ENCODE data around the gene PTPRT.

PTPRT gene

GRCh38 chr20:42401613-42402012 is 788.1 kb downstream of the PTPRT start:
- no peak overlapping the region for H3K9ac ChIP-seq (ENCODE audit: low read length)
- no peaks in the 10 kb centered on the region for H3K27me3 ChIP-seq (replicated peaks; ENCODE audit: control insufficient read depth, insufficient read depth, low read length)
- H3K9me3 ChIP-seq (ENCODE audit: control insufficient read depth, low read length): peaks cover under 1% of the 10 kb centered on the region
- peaks cover 4% of the 10 kb centered on the region for H3K4me1 ChIP-seq (ENCODE audit: control insufficient read depth, insufficient read depth, low read length)
- H3K4me3 ChIP-seq (ENCODE audit: low read length): no peak overlapping the region
- H3K36me3 ChIP-seq (ENCODE audit: control insufficient read depth, insufficient read depth, low read length, severe bottlenecking): no peaks in the 10 kb centered on the region
- DNase-seq (ENCODE audit: low read depth): no peak

GRCh38 chr20:42399802-42400201 is 789.9 kb downstream of the PTPRT start:
- Histone ChIP-seq H3K36me3 (ENCODE audit: control insufficient read depth, insufficient read depth, low read length, severe bottlenecking) (no peaks in the 10 kb centered on the region), H3K4me3 (ENCODE audit: low read length) (no peak overlapping the region), H3K27me3 (replicated peaks; ENCODE audit: control insufficient read depth, insufficient read depth, low read length) (no peaks in the 10 kb centered on the region), H3K9me3 (ENCODE audit: control insufficient read depth, low read length) (peaks cover 4% of the 10 kb centered on the region), H3K4me1 (ENCODE audit: control insufficient read depth, insufficient read depth, low read length) (peaks cover 4% of the 10 kb centered on the region), H3K9ac (ENCODE audit: low read length) (no peak overlapping the region)
- no peak for DNase-seq (ENCODE audit: low read depth)

GRCh38 chr20:42392442-42392841 is 797.3 kb downstream of the PTPRT start:
- Histone ChIP-seq H3K27me3 (replicated peaks; ENCODE audit: control insufficient read depth, insufficient read depth, low read length) (no peaks in the 10 kb centered on the region), H3K9ac (ENCODE audit: low read length) (no peak overlapping the region), H3K4me3 (ENCODE audit: low read length) (no peak overlapping the region), H3K9me3 (ENCODE audit: control insufficient read depth, low read length) (peaks cover 4% of the 10 kb centered on the region), H3K36me3 (ENCODE audit: control insufficient read depth, insufficient read depth, low read length, severe bottlenecking) (no peaks in the 10 kb centered on the region), H3K4me1 (ENCODE audit: control insufficient read depth, insufficient read depth, low read length) (peaks cover 5% of the 10 kb centered on the region)
- no peak for DNase-seq (ENCODE audit: low read depth)

GRCh38 chr20:42391807-42392206 is 797.9 kb downstream of the PTPRT start:
- peaks cover 5% of the 10 kb centered on the region for H3K4me1 ChIP-seq (ENCODE audit: control insufficient read depth, insufficient read depth, low read length)
- H3K9me3 ChIP-seq (ENCODE audit: control insufficient read depth, low read length): peaks cover 4% of the 10 kb centered on the region
- no peaks in the 10 kb centered on the region for H3K27me3 ChIP-seq (replicated peaks; ENCODE audit: control insufficient read depth, insufficient read depth, low read length)
- H3K4me3 ChIP-seq (ENCODE audit: low read length): peak overlapping the region; percentile 27
- DNase-seq (ENCODE audit: low read depth): no peak
- H3K36me3 ChIP-seq (ENCODE audit: control insufficient read depth, insufficient read depth, low read length, severe bottlenecking): no peaks in the 10 kb centered on the region
- no peak overlapping the region for H3K9ac ChIP-seq (ENCODE audit: low read length)

GRCh38 chr20:42380287-42380686 is 809.4 kb downstream of the PTPRT start:
- Histone ChIP-seq H3K27me3 (replicated peaks; ENCODE audit: control insufficient read depth, insufficient read depth, low read length) (no peaks in the 10 kb centered on the region), H3K4me1 (ENCODE audit: control insufficient read depth, insufficient read depth, low read length) (no peaks in the 10 kb centered on the region), H3K36me3 (ENCODE audit: control insufficient read depth, insufficient read depth, low read length, severe bottlenecking) (no peaks in the 10 kb centered on the region), H3K9ac (ENCODE audit: low read length) (no peak overlapping the region), H3K4me3 (ENCODE audit: low read length) (no peak overlapping the region), H3K9me3 (ENCODE audit: control insufficient read depth, low read length) (peaks cover 2% of the 10 kb centered on the region)
- no peak for DNase-seq (ENCODE audit: low read depth)

GRCh38 chr20:42379385-42379784 is 810.3 kb downstream of the PTPRT start:
- Histone ChIP-seq H3K27me3 (replicated peaks; ENCODE audit: control insufficient read depth, insufficient read depth, low read length) (no peaks in the 10 kb centered on the region), H3K4me3 (ENCODE audit: low read length) (no peak overlapping the region), H3K9ac (ENCODE audit: low read length) (no peak overlapping the region), H3K9me3 (ENCODE audit: control insufficient read depth, low read length) (peaks cover 2% of the 10 kb centered on the region), H3K4me1 (ENCODE audit: control insufficient read depth, insufficient read depth, low read length) (no peaks in the 10 kb centered on the region), H3K36me3 (ENCODE audit: control insufficient read depth, insufficient read depth, low read length, severe bottlenecking) (no peaks in the 10 kb centered on the region)
- DNase-seq (ENCODE audit: low read depth): no peak

GRCh38 chr20:42378826-42379225 is 810.9 kb downstream of the PTPRT start:
- H3K9ac ChIP-seq (ENCODE audit: low read length): no peak overlapping the region
- H3K27me3 ChIP-seq (replicated peaks; ENCODE audit: control insufficient read depth, insufficient read depth, low read length): no peaks in the 10 kb centered on the region
- peaks cover 2% of the 10 kb centered on the region for H3K9me3 ChIP-seq (ENCODE audit: control insufficient read depth, low read length)
- H3K4me3 ChIP-seq (ENCODE audit: low read length): no peak overlapping the region
- H3K4me1 ChIP-seq (ENCODE audit: control insufficient read depth, insufficient read depth, low read length): no peaks in the 10 kb centered on the region
- DNase-seq (ENCODE audit: low read depth): no peak
- no peaks in the 10 kb centered on the region for H3K36me3 ChIP-seq (ENCODE audit: control insufficient read depth, insufficient read depth, low read length, severe bottlenecking)

- no peak overlapping the region for H3K9ac ChIP-seq (ENCODE audit: low read length)
- no peaks in the 10 kb centered on the region for H3K9me3 ChIP-seq (ENCODE audit: control insufficient read depth, low read length)
- H3K36me3 ChIP-seq (ENCODE audit: control insufficient read depth, insufficient read depth, low read length, severe bottlenecking): no peaks in the 10 kb centered on the region
- H3K4me1 ChIP-seq (ENCODE audit: control insufficient read depth, insufficient read depth, low read length): no peaks in the 10 kb centered on the region
- H3K4me3 ChIP-seq (ENCODE audit: low read length): no peak overlapping the region
- DNase-seq (ENCODE audit: low read depth): no peak
- no peaks in the 10 kb centered on the region for H3K27me3 ChIP-seq (replicated peaks; ENCODE audit: control insufficient read depth, insufficient read depth, low read length)
These were observed 813.6 kb downstream of the PTPRT start for GRCh38 chr20:42376131-42376530.

GRCh38 chr20:42373049-42373448 is 816.7 kb downstream of the PTPRT start:
- H3K36me3 ChIP-seq (ENCODE audit: control insufficient read depth, insufficient read depth, low read length, severe bottlenecking): no peaks in the 10 kb centered on the region
- no peaks in the 10 kb centered on the region for H3K4me1 ChIP-seq (ENCODE audit: control insufficient read depth, insufficient read depth, low read length)
- no peak overlapping the region for H3K9ac ChIP-seq (ENCODE audit: low read length)
- no peaks in the 10 kb centered on the region for H3K9me3 ChIP-seq (ENCODE audit: control insufficient read depth, low read length)
- no peak for DNase-seq (ENCODE audit: low read depth)
- H3K4me3 ChIP-seq (ENCODE audit: low read length): no peak overlapping the region
- peaks cover 4% of the 10 kb centered on the region for H3K27me3 ChIP-seq (replicated peaks; ENCODE audit: control insufficient read depth, insufficient read depth, low read length)

GRCh38 chr20:42370075-42370474 is 819.6 kb downstream of the PTPRT start:
- no peaks in the 10 kb centered on the region for H3K9me3 ChIP-seq (ENCODE audit: control insufficient read depth, low read length)
- H3K4me1 ChIP-seq (ENCODE audit: control insufficient read depth, insufficient read depth, low read length): no peaks in the 10 kb centered on the region
- H3K36me3 ChIP-seq (ENCODE audit: control insufficient read depth, insufficient read depth, low read length, severe bottlenecking): no peaks in the 10 kb centered on the region
- no peak overlapping the region for H3K4me3 ChIP-seq (ENCODE audit: low read length)
- peaks cover 4% of the 10 kb centered on the region for H3K27me3 ChIP-seq (replicated peaks; ENCODE audit: control insufficient read depth, insufficient read depth, low read length)
- no peak overlapping the region for H3K9ac ChIP-seq (ENCODE audit: low read length)
- no peak for DNase-seq (ENCODE audit: low read depth)

GRCh38 chr20:42368910-42369309 is 820.8 kb downstream of the PTPRT start:
- H3K4me3 ChIP-seq (ENCODE audit: low read length): no peak overlapping the region
- peaks cover 4% of the 10 kb centered on the region for H3K27me3 ChIP-seq (replicated peaks; ENCODE audit: control insufficient read depth, insufficient read depth, low read length)
- H3K9ac ChIP-seq (ENCODE audit: low read length): no peak overlapping the region
- H3K9me3 ChIP-seq (ENCODE audit: control insufficient read depth, low read length): no peaks in the 10 kb centered on the region
- no peak for DNase-seq (ENCODE audit: low read depth)
- no peaks in the 10 kb centered on the region for H3K36me3 ChIP-seq (ENCODE audit: control insufficient read depth, insufficient read depth, low read length, severe bottlenecking)
- H3K4me1 ChIP-seq (ENCODE audit: control insufficient read depth, insufficient read depth, low read length): no peaks in the 10 kb centered on the region

GRCh38 chr20:42366626-42367025 is 823.1 kb downstream of the PTPRT start:
- Histone ChIP-seq H3K27me3 (replicated peaks; ENCODE audit: control insufficient read depth, insufficient read depth, low read length) (peaks cover 4% of the 10 kb centered on the region), H3K9me3 (ENCODE audit: control insufficient read depth, low read length) (no peaks in the 10 kb centered on the region), H3K9ac (ENCODE audit: low read length) (no peak overlapping the region), H3K4me3 (ENCODE audit: low read length) (no peak overlapping the region), H3K4me1 (ENCODE audit: control insufficient read depth, insufficient read depth, low read length) (no peaks in the 10 kb centered on the region), H3K36me3 (ENCODE audit: control insufficient read depth, insufficient read depth, low read length, severe bottlenecking) (no peaks in the 10 kb centered on the region)
- DNase-seq (ENCODE audit: low read depth): no peak

All from adipocyte (in vitro differentiated cells).